MCF 10A (cell line): ENCODE results near the gene DLL1. TPM values are rescaled to one million over a fixed set of nuclear protein-coding genes. Genes with fewer than 3 reads are reported as not detected.

Source experiments
- BruUV-seq: library from RNA; stranded (reverse); fragments of 400-500 nt; replicated peaks from 2 replicates; lab custom pipeline; 2021; lab: Mats Ljungman, UMichigan
- CTCF ChIA-PET: fragments of 300-600 bp; sonication (Branson Sonifier 250); formaldehyde crosslinking; extraction: SDS; loops from one replicate; lab custom pipeline; 2021; ENCODE audit warnings: antibody characterized with exemption, inconsistent platforms; lab: Yijun Ruan, JAX
- POLR2A ChIA-PET: fragments of 300-600, 350-650 bp; sonication (Branson Sonifier 250); formaldehyde crosslinking; extraction: SDS; loops from one replicate; lab custom pipeline; 2020; ENCODE audit warnings: antibody characterized with exemption, inconsistent platforms; lab: Yijun Ruan, JAX
- DNase-seq: peaks from one replicate; pipeline ENCODE4 v3.0.0-alpha.2; 2018; ENCODE audit not compliant: unreplicated experiment
- H3K27ac Mint-ChIP-seq: one replicate; pipeline ENCODE4 v1.8.0; 2022; ENCODE audit warnings: mild to moderate bottlenecking, low read depth, mixed read lengths; ENCODE audit not compliant: unreplicated experiment
- H3K27me3 Mint-ChIP-seq: one replicate; pipeline ENCODE4 v1.8.0; 2022; ENCODE audit warnings: mixed read lengths; ENCODE audit not compliant: insufficient read depth, unreplicated experiment
- H3K36me3 Mint-ChIP-seq: one replicate; pipeline ENCODE4 v1.8.0; 2022; ENCODE audit warnings: mild to moderate bottlenecking, moderate library complexity, mixed read lengths; ENCODE audit not compliant: insufficient read depth, unreplicated experiment
- H3K4me1 Mint-ChIP-seq: one replicate; pipeline ENCODE4 v1.8.0; 2022; ENCODE audit warnings: mixed read lengths; ENCODE audit not compliant: insufficient read depth, unreplicated experiment
- H3K4me3 Mint-ChIP-seq: one replicate; pipeline ENCODE4 v1.8.0; 2022; ENCODE audit warnings: mild to moderate bottlenecking, moderate library complexity, mixed read lengths; ENCODE audit not compliant: unreplicated experiment
- H3K9me3 Mint-ChIP-seq: one replicate; pipeline ENCODE4 v1.8.0; 2022; ENCODE audit warnings: mixed read lengths; ENCODE audit not compliant: unreplicated experiment
- intact Hi-C: fragments of 100-400 bp; cut with micrococcal nuclease; formaldehyde crosslinking; loops from 2 replicates; pipeline ENCODE4 v1.14.1; 2022
- total RNA-seq: library from RNA; stranded (reverse); gene quantifications from 2 replicates; pipeline ENCODE4 v1.2.3, GENCODE V29; 2022
- TF ChIP-seq, protein P1 (sequence below): fragments of 200-600 bp; IDR thresholded peaks from one replicate; pipeline ENCODE4 v1.8.0; 2022; ENCODE audit warnings: antibody characterized with exemption, mild to moderate bottlenecking; ENCODE audit not compliant: unreplicated experiment

The DLL1 gene
- total RNA-seq, 1 experiment from 2014 or later: 1.4 TPM

DNA sequence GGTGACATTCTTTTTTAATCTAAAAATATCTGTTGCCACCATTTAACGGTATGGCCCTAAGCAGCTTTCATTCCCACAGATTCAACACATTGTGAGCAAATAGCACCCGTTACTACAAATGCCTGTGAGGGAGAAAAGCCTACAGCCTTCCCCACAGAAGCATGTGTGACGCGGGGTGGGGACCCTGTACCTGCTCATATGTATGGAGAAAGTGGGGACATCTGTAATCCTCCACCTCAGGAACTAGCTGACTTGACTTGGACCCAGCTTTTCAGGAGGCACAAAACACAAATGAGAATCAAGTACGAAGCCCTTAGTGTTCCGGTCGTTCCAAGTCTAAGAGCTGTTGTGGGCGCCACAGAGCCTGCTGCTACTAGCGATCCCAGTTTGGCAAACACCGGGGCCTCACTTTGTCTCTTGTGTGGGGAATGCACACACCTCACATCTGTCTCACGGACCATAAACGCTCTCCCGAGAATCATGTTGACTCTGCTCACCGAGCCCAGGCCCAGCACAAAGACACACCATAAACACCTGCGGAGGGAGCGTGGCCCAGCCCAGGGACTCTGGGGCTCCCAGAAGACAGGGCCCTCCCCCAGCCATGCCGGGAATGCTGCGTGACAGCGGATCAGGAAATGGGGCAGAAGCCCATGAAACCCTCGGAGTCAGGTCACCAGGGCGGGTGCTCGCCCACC, 21.6 kb downstream of the DLL1 start:
- POLR2A ChIA-PET: no interaction called here
- no peaks in the 10 kb centered on the region for H3K36me3 Mint-ChIP-seq
- intact Hi-C loops: no loop called here
- BruUV-seq: no TSS peak
- peaks cover 26% of the 10 kb centered on the region for H3K27me3 Mint-ChIP-seq
- H3K4me3 Mint-ChIP-seq: no peak overlapping the region
- no peaks in the 10 kb centered on the region for H3K9me3 Mint-ChIP-seq
- H3K27ac Mint-ChIP-seq: no peak overlapping the region
- CTCF ChIA-PET: no interaction called here
- TF ChIP-seq, protein P1, sequence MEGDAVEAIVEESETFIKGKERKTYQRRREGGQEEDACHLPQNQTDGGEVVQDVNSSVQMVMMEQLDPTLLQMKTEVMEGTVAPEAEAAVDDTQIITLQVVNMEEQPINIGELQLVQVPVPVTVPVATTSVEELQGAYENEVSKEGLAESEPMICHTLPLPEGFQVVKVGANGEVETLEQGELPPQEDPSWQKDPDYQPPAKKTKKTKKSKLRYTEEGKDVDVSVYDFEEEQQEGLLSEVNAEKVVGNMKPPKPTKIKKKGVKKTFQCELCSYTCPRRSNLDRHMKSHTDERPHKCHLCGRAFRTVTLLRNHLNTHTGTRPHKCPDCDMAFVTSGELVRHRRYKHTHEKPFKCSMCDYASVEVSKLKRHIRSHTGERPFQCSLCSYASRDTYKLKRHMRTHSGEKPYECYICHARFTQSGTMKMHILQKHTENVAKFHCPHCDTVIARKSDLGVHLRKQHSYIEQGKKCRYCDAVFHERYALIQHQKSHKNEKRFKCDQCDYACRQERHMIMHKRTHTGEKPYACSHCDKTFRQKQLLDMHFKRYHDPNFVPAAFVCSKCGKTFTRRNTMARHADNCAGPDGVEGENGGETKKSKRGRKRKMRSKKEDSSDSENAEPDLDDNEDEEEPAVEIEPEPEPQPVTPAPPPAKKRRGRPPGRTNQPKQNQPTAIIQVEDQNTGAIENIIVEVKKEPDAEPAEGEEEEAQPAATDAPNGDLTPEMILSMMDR: no peak
- no peaks in the 10 kb centered on the region for H3K4me1 Mint-ChIP-seq
- DNase-seq: no peak

DNA sequence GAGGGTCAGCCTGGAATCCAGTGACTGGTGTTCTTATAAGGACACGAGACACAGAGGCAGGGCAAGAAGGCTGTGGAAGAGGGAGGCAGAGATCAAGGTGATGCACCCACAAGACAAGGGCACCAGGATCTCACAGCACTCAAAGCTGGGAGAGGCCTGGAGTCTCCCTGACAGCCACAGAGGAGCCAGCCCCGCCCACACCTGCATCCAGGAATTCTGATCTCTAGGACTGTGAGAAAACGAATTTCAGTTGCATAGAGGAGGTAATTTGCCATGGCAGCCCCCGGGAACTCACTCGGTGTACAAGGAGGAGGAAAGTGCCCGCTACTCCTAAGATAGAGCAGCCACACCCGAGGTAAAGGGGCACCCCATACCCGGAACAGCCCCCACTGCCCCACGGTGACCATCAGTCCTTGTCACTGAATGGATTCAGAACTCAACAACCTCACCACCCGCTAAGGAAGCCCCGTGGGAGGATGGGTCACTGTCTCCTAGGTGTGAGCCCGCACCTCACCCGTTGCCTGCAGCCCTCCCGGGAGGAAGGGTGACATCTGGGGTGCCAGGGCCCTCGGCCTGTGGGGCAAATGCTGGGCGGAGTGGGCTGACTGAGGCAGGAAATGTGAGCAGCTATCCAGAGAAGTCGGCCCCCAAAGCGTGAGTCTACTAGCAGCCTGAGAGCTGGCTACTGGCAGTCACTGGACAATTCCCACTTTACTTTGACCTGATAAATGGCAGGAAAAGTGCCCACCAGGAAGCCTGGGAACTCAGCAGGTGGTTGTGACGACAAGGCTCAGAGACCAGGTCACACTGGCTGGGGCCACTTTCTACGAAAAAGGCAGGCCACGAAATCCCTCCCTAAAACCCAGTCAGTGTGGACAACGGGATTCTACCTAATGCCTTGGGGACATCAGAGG, 22.4 kb downstream of the DLL1 start:
- no TSS peak for BruUV-seq
- POLR2A ChIA-PET: no interaction called here
- TF ChIP-seq, protein P1: no peak
- Mint-ChIP-seq H3K4me1 (no peaks in the 10 kb centered on the region), H3K9me3 (no peaks in the 10 kb centered on the region), H3K27me3 (peaks cover 18% of the 10 kb centered on the region), H3K4me3 (no peak overlapping the region), H3K36me3 (no peaks in the 10 kb centered on the region), H3K27ac (no peak overlapping the region)
- CTCF ChIA-PET: interaction anchor here (0.7 kb wide), 1 partner anchor 10 kb away, joined by 3 read pairs; no protein-coding TSS in a partner anchor
- DNase-seq: no peak
- intact Hi-C loops: no loop called here

DNA sequence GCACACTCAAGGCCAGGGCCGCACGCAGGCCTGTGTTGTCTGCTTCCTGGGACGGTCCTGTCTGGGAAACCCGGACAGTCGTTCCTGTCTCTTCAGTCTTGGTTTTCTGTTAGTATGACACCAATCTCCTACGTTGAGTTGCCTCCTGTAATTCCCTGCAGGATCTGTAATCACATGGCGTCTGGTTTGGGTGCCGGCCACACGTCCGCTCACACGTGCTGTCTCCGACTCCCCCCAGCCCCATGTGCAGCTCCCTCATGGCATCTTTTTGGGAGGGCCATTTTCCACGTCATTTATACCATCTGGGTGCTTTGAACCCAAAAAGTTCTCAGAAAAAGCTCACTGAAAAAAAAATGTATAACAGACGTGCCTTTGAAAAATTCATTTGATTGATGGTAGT, 23.2 kb downstream of the DLL1 start:
- intact Hi-C loops: no loop called here
- Mint-ChIP-seq H3K27ac (no peak overlapping the region), H3K4me1 (no peaks in the 10 kb centered on the region), H3K9me3 (no peaks in the 10 kb centered on the region), H3K36me3 (no peaks in the 10 kb centered on the region), H3K4me3 (no peak overlapping the region), H3K27me3 (peaks cover 14% of the 10 kb centered on the region)
- TF ChIP-seq, protein P1: no peak
- DNase-seq: no peak
- ChIA-PET POLR2A (no interaction called here), CTCF (interaction anchor here (0.7 kb wide), 1 partner anchor 9 kb away, joined by 3 read pairs; no protein-coding TSS in a partner anchor)
- BruUV-seq: no TSS peak
